Gastrocnemius medialis (tissue), 4 donors: Measurements from ENCODE around the gene SLC50A1. TPM values are rescaled to one million over a fixed set of nuclear protein-coding genes. Genes with fewer than 3 reads are reported as not detected.
"Not testable (repeated sequence)": the region's sequence is repeated elsewhere in the genome, so short reads cannot be mapped to it uniquely, and the experiment has no call there.

Experiments
- ATAC-seq, 2 donors: fragments of 150-250 bp; one replicate each; pipeline ENCODE4 v1.9.1; 2016
- DNase-seq, 2 donors: peaks; one replicate each; pipeline ENCODE4 v3.0.0-alpha.2; 2019
- H3K27ac ChIP-seq, 4 donors: fragments of 200-600 bp; sonication (generic); 1 replicate in 1 of 4; 2 replicates in 3 of 4; pipeline ENCODE4 v1.5.1; 2016 to 2018; ENCODE audit warnings: mild to moderate bottlenecking in 2 of 4, moderate library complexity in 1 of 4
- H3K27me3 ChIP-seq, 3 donors: fragments of 200-600 bp; sonication (generic) in 2 of 3; 1 replicate in 1 of 3; 2 replicates in 2 of 3; pipeline versions ENCODE4 v1.5.1 to v1.6.0; 2016 to 2019; ENCODE audit warnings: mild to moderate bottlenecking in 1 of 3, moderate library complexity in 1 of 3
- H3K36me3 ChIP-seq, 2 donors: fragments of 200-600 bp; sonication (generic) in 1 of 2; one replicate each; pipeline ENCODE4 v1.5.1; 2017 to 2018
- H3K4me1 ChIP-seq, 2 donors: fragments of 200-600 bp; sonication (generic) in 1 of 2; one replicate each; pipeline ENCODE4 v1.5.1; 2016 to 2017; ENCODE audit warnings: mild to moderate bottlenecking in 2 of 2
- H3K4me3 ChIP-seq, 4 donors: fragments of 200-600 bp; sonication (generic) in 3 of 4; 1 replicate in 1 of 4; 2 replicates in 3 of 4; pipeline ENCODE4 v1.5.1; 2016 to 2019; ENCODE audit warnings: mild to moderate bottlenecking in 2 of 4
- H3K9me3 ChIP-seq, 3 donors: fragments of 200-600 bp; sonication (generic) in 2 of 3; 1 replicate in 1 of 3; 2 replicates in 2 of 3; pipeline ENCODE4 v1.5.1; 2016 to 2019
- POLR2A ChIP-seq, 2 donors: fragments of 450-650 bp; IDR thresholded peaks; one replicate each; pipeline ENCODE4 v1.6.1; 2017; ENCODE audit warnings: antibody characterized with exemption in 2 of 2, mild to moderate bottlenecking in 2 of 2, moderate library complexity in 2 of 2
- in situ Hi-C, 4 donors: fragments of 200-750 bp; cut with MboI; loops; one replicate each; pipeline versions ENCODE4 v1.15.0 to v1.8.0; 2017; ENCODE audit warnings: low sequenced_read_pairs in 4 of 4
- intact Hi-C: fragments of 100-400 bp; cut with DNase I; formaldehyde crosslinking; loops from one replicate; pipeline ENCODE4 v1.15.1; 2023; ENCODE audit warnings: low total_unique reads
- total RNA-seq, 4 donors: library from RNA; depleted of rRNA; stranded (reverse); fragments of >200 nt; gene quantifications; one replicate each; pipeline versions ENCODE4 v1.1.0 to v1.2.3, GENCODE V29; 2016
- TF ChIP-seq, protein P1 (sequence below), 5 experiments: fragments of 450-650 bp in 3 of 5; fragments of 200-600 bp in 2 of 5; sonication (generic) in 2 of 5; IDR thresholded peaks in 4 of 5; conservative IDR thresholded peaks in 1 of 5; 1 replicate in 4 of 5; 2 replicates in 1 of 5; pipeline ENCODE4 v1.5.1; 2016 to 2019; ENCODE audit warnings: antibody characterized with exemption in 5 of 5, mild to moderate bottlenecking in 3 of 5, moderate library complexity in 3 of 5

Gene SLC50A1
- total RNA-seq, 4 donors from 2014 or later, result 3.5 to 11.4 (median 8.2) TPM

DNA sequence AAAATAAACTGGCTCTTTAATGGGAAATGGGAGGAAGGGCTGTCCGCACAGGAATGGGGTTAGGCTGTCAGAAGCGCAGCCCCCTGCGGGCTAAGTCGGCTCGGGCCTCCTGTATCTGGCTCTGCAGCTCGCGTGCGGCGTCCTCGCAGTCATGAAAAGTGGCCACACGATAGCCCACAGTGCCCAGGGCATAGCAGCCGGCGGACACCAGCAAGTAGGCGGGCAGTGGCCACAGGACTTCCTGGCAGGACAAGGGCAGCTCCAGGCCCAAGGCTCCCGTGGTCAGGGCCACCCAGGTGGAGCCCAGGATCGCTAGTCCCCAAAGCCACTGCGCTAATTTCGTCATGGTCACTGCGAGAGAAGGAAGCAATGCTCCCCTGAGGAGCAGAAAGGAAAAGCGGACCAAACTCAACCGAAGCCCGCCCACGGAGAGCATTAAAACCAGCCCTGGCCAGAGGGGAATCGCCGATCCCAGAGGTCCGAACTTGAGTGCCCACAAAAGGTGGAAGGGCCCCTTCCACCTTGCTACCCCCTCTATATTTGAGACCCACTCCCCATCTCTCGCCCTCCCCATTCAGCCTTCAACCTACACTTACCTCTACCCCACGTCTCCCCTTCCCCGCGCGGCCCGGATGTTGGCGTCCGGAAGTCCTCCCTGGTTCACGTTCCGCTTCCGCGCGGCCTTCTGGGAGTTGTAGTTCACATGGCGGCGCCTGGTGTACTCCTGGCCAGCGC, 4.4 kb downstream of the SLC50A1 start, which contains the start of gene DPM3:
DPM3 (minus strand) TSS at position 637 of the 735 bp plus-strand sequence; CDS start at position 346, 291 bp downstream.
- ATAC-seq, result peak; percentile 74 to 82
- peaks cover 25 to 29% of the 10 kb centered on the region in 2 donors for H3K4me1 ChIP-seq
- DNase-seq, result peak; percentile 84 to 86
- no peaks in the 10 kb centered on the region for H3K9me3 ChIP-seq
- no peaks in the 10 kb centered on the region for H3K27me3 ChIP-seq
- H3K27ac ChIP-seq, result peak within 1 kb of the TSS; percentile 84 to 95 (median 92)
- TF ChIP-seq POLR2A (IDR thresholded peaks at IDR 0.05), result peak; percentile 59 to 67
- TF ChIP-seq, protein P1, sequence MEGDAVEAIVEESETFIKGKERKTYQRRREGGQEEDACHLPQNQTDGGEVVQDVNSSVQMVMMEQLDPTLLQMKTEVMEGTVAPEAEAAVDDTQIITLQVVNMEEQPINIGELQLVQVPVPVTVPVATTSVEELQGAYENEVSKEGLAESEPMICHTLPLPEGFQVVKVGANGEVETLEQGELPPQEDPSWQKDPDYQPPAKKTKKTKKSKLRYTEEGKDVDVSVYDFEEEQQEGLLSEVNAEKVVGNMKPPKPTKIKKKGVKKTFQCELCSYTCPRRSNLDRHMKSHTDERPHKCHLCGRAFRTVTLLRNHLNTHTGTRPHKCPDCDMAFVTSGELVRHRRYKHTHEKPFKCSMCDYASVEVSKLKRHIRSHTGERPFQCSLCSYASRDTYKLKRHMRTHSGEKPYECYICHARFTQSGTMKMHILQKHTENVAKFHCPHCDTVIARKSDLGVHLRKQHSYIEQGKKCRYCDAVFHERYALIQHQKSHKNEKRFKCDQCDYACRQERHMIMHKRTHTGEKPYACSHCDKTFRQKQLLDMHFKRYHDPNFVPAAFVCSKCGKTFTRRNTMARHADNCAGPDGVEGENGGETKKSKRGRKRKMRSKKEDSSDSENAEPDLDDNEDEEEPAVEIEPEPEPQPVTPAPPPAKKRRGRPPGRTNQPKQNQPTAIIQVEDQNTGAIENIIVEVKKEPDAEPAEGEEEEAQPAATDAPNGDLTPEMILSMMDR (IDR thresholded peaks at IDR 0.05 in 4 of 5, conservative IDR thresholded peaks at IDR 0.05 in 1 of 5), result no peak
- intact Hi-C loops, result loop anchor here (2.0 to 10.0 kb wide), 4 partner anchors 49 to 735 kb away; partner anchors contain the start of genes IL6R, UBE2Q1 and ZBTB7B
- peak within 1 kb of the TSS; percentile 86 to 96 (median 92) for H3K4me3 ChIP-seq
- no peaks in the 10 kb centered on the region for H3K36me3 ChIP-seq
- in situ Hi-C loops, result no loop called here

DNA sequence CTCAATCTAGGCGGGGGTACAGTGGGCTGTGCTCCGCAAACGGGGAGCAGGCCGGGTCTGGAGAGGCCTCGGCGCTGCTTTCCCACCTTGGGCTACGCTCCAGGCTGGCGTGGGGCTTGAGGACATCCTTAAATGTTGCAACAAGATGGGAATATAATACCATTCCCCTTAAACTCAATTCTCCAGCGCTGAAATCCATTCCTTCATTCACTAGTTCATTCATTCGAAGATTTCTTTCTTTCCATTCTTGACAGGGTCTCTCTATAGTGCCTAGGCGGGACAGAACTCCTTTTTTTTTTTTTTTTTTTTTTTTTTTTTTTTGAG, 4.9 kb downstream of the SLC50A1 start:
- ATAC-seq (no peak), DNase-seq (no peak)
- Histone ChIP-seq H3K4me1 (peaks cover 21 to 25% of the 10 kb centered on the region in 2 donors), H3K9me3 (no peaks in the 10 kb centered on the region), H3K36me3 (no peaks in the 10 kb centered on the region), H3K27ac (peak overlapping the region; percentile 84 to 95 (median 92)), H3K27me3 (no peaks in the 10 kb centered on the region), H3K4me3 (peak overlapping the region; percentile 86 to 96 (median 92))
- intact Hi-C loops (loop anchor here (2.0 kb wide), 1 partner anchor 50 kb away; no protein-coding TSS in a partner anchor), in situ Hi-C loops (no loop called here)
- TF ChIP-seq, protein P1 (IDR thresholded peaks at IDR 0.05 in 4 of 5, conservative IDR thresholded peaks at IDR 0.05 in 1 of 5), result no peak
- no peak for TF ChIP-seq POLR2A (IDR thresholded peaks at IDR 0.05)

DNA sequence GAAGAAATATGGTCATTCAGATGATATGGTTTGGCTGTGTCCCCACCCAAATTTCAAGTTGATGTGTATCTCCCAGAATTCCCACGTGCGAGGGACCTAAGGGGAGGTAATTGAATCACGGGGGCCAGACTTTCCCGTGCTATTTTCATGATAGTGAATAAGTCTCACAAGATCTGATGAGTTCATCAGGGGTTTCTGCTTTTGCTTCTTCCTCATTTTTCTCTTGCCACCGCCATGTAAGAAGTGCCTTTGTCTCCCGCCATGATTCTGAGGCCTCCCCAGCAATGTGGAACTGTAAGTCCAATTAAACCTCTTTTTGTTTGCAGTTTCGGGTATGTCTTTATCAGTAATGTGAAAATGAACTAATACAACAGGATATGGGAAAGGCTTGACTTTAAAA, 6.1 kb downstream of the SLC50A1 start:
- no peaks in the 10 kb centered on the region for H3K9me3 ChIP-seq
- in situ Hi-C loops, result no loop called here

DNA sequence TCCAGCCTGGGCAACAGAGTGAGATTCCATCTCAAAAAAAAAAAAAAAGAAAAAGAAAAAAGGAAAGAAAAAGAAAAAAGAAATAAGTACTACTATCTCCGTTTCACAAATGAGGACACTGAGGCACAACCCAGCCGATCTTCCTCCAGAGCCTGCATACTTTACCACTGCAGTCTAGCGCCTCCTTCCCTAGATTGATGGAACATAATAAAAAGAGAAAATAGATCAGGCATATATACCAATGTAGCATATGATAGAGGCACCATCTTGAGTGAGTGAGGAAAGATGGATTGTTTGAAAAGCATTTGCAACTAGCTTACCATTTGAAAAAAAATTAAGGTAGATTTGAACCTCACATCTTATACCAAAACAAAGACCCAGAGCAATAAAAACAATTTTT, 9.8 kb downstream of the SLC50A1 start:
- DNase-seq (no peak), ATAC-seq (no peak)
- H3K27ac ChIP-seq, result no peak overlapping the region
- H3K4me3 ChIP-seq, result no peak overlapping the region
- H3K36me3 ChIP-seq, result no peaks in the 10 kb centered on the region
- intact Hi-C loops, result no loop called here
- in situ Hi-C loops, result no loop called here
- H3K4me1 ChIP-seq, result no peaks in the 10 kb centered on the region
- no peaks in the 10 kb centered on the region for H3K27me3 ChIP-seq
- H3K9me3 ChIP-seq, result no peaks in the 10 kb centered on the region
- TF ChIP-seq, protein P1 (IDR thresholded peaks at IDR 0.05 in 4 of 5, conservative IDR thresholded peaks at IDR 0.05 in 1 of 5), result no peak
- no peak for TF ChIP-seq POLR2A (IDR thresholded peaks at IDR 0.05)

More for the DNA sequence above, 6.1 kb downstream of the SLC50A1 start:
- Histone ChIP-seq H3K27me3 (no peaks in the 10 kb centered on the region), H3K4me3 (no peak overlapping the region), H3K4me1 (peaks cover 19 to 20% of the 10 kb centered on the region in 2 donors), H3K27ac (no peak overlapping the region), H3K36me3 (no peaks in the 10 kb centered on the region)
- DNase-seq (no peak), ATAC-seq (no peak)
- intact Hi-C loops, result loop anchor here (2.0 kb wide), 1 partner anchor 51 kb away; no protein-coding TSS in a partner anchor
- TF ChIP-seq, protein P1 (IDR thresholded peaks at IDR 0.05 in 4 of 5, conservative IDR thresholded peaks at IDR 0.05 in 1 of 5), result no peak
- no peak for TF ChIP-seq POLR2A (IDR thresholded peaks at IDR 0.05)

DNA sequence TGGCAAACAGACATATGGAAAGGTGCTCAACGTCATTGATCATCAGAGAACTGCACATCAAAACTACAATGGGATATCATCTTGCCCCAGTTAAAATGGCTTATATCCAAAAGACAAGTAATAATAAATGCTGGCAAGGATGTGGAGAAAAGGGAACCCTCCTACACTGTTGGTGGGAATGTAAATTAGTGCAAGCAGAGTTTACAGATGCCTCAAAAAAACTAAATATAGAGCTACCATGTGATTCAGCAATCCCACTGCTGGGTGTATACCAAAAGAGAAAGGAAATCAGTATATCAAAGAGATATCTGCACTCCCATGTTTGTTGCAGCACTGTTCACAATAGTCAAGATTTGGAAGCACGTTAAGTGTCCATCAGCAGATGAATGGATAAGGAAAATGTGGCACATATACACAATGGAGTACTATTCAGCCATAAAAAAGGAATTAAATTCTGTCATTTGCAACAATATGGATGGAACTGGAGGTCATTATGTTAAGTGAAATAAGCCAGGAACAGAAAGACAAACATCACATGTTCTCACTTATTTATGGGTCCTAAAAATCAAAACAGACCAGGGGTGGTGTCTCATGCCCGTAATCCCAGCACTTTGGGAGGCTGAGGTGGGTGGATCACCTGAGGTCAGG, 20.5 kb downstream of the SLC50A1 start:
- in situ Hi-C loops, result not testable (repeated sequence)

More for the DNA sequence above, 20.5 kb downstream of the SLC50A1 start:
- intact Hi-C loops, H3K27ac ChIP-seq, H3K9me3 ChIP-seq, H3K36me3 ChIP-seq, H3K4me3 ChIP-seq, H3K4me1 ChIP-seq, ATAC-seq, H3K27me3 ChIP-seq, DNase-seq: not testable (repeated sequence)
